ENCODE data around the gene GRIP2. TPM values are rescaled to one million over a fixed set of nuclear protein-coding genes. Genes with fewer than 3 reads are reported as not detected.
A peak's percentile ranks its signal among the peaks of the same experiment; 100 is the strongest.

The GRIP2 gene
- total RNA-seq, 6 donors from 2014 or later, result 0.33 to 1.0 (median 0.59) TPM

GRCh38 chr3:14441240-14441919, 98.8 kb downstream of the GRIP2 start:
- TF ChIP-seq POLR2A (IDR thresholded peaks at IDR 0.05) (no peak), EP300 (IDR thresholded peaks at IDR 0.05) (no peak), CTCF (IDR thresholded peaks at IDR 0.05) (no peak), POLR2AphosphoS5 (IDR thresholded peaks at IDR 0.05) (no peak)
- Histone ChIP-seq H3K4me3 (no peak overlapping the region), H3K27me3 (no peaks in the 10 kb centered on the region), H3K27ac (peak overlapping the region; percentile 60 to 76 (median 72)), H3K9me3 (no peaks in the 10 kb centered on the region), H3K36me3 (peaks cover 3 to 27% (median 17%) of the 10 kb centered on the region in 4 donors), H3K4me1 (peaks cover 48 to 64% (median 53%) of the 10 kb centered on the region in 4 donors)
- no peak for ATAC-seq (ENCODE audit: low FRiP score in 2 of 2)
- 48 to 65% methylated on average over 15 to 17 of the region's 18 CpGs for WGBS, 2 donors
- DNase-seq, result no peak

- TF ChIP-seq POLR2AphosphoS5 (IDR thresholded peaks at IDR 0.05) (no peak), CTCF (IDR thresholded peaks at IDR 0.05) (no peak), POLR2A (IDR thresholded peaks at IDR 0.05) (no peak), EP300 (IDR thresholded peaks at IDR 0.05) (no peak)
- H3K9me3 ChIP-seq, result no peaks in the 10 kb centered on the region
- WGBS, 2 donors, result 69 to 75% methylated on average over 6 to 11 of the region's 11 CpGs
- H3K27ac ChIP-seq, result peak overlapping the region; percentile 59 to 76 (median 66)
- H3K27me3 ChIP-seq, result no peaks in the 10 kb centered on the region
- ATAC-seq (ENCODE audit: low FRiP score in 2 of 2) (no peak), DNase-seq (no peak)
- peaks cover 55 to 71% (median 60%) of the 10 kb centered on the region in 4 donors for H3K4me1 ChIP-seq
- peaks cover 0 to 20% (median 10%) of the 10 kb centered on the region in 4 donors for H3K36me3 ChIP-seq
- no peak overlapping the region for H3K4me3 ChIP-seq
Measured at GRCh38 chr3:14440531-14441239, 99.5 kb downstream of the GRIP2 start.

- Histone ChIP-seq H3K27ac (peak overlapping the region; percentile 25 to 73 (median 64)), H3K27me3 (no peaks in the 10 kb centered on the region), H3K4me3 (no peak overlapping the region), H3K36me3 (peaks cover 0 to 15% (median 6%) of the 10 kb centered on the region in 4 donors), H3K9me3 (no peaks in the 10 kb centered on the region), H3K4me1 (peaks cover 60 to 76% (median 65%) of the 10 kb centered on the region in 4 donors)
- DNase-seq (no peak), ATAC-seq (ENCODE audit: low FRiP score in 2 of 2) (no peak)
- WGBS, 2 donors, result 46 to 55% methylated on average over 3 of the region's 3 CpGs
- TF ChIP-seq POLR2A (IDR thresholded peaks at IDR 0.05) (no peak), EP300 (IDR thresholded peaks at IDR 0.05) (no peak), CTCF (IDR thresholded peaks at IDR 0.05) (no peak), POLR2AphosphoS5 (IDR thresholded peaks at IDR 0.05) (no peak)
Measured at GRCh38 chr3:14440168-14440518, 100.0 kb downstream of the GRIP2 start.

- whole genome bisulfite sequencing, 2 donors, result 24 to 42% methylated on average over 3 to 13 of the region's 13 CpGs
- DNase-seq, result peak in 1 of 2 donors; percentile 88
- Histone ChIP-seq H3K27me3 (no peaks in the 10 kb centered on the region), H3K4me1 (peaks cover 65 to 81% (median 70%) of the 10 kb centered on the region in 4 donors), H3K36me3 (peaks cover 0 to 12% (median 6%) of the 10 kb centered on the region in 4 donors), H3K4me3 (peak overlapping the region in 1 of 4 donors; percentile 17), H3K9me3 (no peaks in the 10 kb centered on the region), H3K27ac (peak overlapping the region; percentile 25 to 73 (median 64))
- peak; percentile 54 to 68 for ATAC-seq (ENCODE audit: low FRiP score in 2 of 2)
- TF ChIP-seq POLR2A (IDR thresholded peaks at IDR 0.05), result no peak
- TF ChIP-seq POLR2AphosphoS5 (IDR thresholded peaks at IDR 0.05), result no peak
- TF ChIP-seq CTCF (IDR thresholded peaks at IDR 0.05), result no peak
- TF ChIP-seq EP300 (IDR thresholded peaks at IDR 0.05), result no peak
Measured at GRCh38 chr3:14439501-14440167, 100.5 kb downstream of the GRIP2 start.

Small RNAs within 50 kb of the gene (small RNA-seq; reads per million reads assigned to genes)
- 0 reads per million in 4 donors for gene RNU6-905P

Other genes starting within 250 kb of the GRIP2 start
- 100 to 1,000 TPM in 2 of 6 donors, 10 to 100 TPM in 4; 60.6 to 154 (median 92.8) TPM for gene SLC6A6, start 137.7 kb downstream of the GRIP2 start, total RNA-seq
- gene CCDC174, start 111.4 kb upstream of the GRIP2 start, total RNA-seq, result 10 to 100 TPM; 14.1 to 28.3 (median 21.8) TPM
- under 1 TPM in 3 of 6 donors, not detected in 3; 0.09 to 0.11 (median 0.10) TPM for gene C3orf20, start 134.8 kb upstream of the GRIP2 start, total RNA-seq